ENCODE measurements around the gene UBE2Z.

DNA sequence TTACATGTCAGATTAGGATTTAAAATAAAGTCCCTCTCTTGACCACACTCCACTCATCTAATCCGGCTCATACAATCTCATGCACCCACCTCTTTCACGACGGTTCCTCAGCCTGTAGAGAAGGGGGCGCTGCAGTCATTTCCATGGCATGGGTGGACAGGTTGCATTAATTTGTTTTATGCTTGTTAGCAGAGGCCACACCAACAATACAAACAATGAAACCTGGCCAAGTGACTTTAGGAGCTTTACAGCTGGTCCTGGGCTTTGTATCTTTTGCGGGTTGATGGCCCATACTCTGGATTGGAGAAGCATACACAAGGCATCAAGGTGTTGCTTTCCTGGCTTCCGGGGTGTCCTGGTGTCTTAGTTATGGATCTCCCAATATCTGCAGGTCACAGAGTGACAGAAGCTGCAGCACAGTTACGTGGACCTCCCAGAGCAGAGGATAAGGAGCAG, 46.1 kb downstream of the UBE2Z start:
- TF ChIP-seq, protein P1, sequence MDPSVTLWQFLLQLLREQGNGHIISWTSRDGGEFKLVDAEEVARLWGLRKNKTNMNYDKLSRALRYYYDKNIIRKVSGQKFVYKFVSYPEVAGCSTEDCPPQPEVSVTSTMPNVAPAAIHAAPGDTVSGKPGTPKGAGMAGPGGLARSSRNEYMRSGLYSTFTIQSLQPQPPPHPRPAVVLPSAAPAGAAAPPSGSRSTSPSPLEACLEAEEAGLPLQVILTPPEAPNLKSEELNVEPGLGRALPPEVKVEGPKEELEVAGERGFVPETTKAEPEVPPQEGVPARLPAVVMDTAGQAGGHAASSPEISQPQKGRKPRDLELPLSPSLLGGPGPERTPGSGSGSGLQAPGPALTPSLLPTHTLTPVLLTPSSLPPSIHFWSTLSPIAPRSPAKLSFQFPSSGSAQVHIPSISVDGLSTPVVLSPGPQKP (IDR thresholded peaks at IDR 0.05; ENCODE audit: low read depth, low read length), result no peak
- TF ChIP-seq, protein P2, sequence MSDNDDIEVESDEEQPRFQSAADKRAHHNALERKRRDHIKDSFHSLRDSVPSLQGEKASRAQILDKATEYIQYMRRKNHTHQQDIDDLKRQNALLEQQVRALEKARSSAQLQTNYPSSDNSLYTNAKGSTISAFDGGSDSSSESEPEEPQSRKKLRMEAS (IDR thresholded peaks at IDR 0.05), result peak; percentile 77
- TF ChIP-seq, protein P3, sequence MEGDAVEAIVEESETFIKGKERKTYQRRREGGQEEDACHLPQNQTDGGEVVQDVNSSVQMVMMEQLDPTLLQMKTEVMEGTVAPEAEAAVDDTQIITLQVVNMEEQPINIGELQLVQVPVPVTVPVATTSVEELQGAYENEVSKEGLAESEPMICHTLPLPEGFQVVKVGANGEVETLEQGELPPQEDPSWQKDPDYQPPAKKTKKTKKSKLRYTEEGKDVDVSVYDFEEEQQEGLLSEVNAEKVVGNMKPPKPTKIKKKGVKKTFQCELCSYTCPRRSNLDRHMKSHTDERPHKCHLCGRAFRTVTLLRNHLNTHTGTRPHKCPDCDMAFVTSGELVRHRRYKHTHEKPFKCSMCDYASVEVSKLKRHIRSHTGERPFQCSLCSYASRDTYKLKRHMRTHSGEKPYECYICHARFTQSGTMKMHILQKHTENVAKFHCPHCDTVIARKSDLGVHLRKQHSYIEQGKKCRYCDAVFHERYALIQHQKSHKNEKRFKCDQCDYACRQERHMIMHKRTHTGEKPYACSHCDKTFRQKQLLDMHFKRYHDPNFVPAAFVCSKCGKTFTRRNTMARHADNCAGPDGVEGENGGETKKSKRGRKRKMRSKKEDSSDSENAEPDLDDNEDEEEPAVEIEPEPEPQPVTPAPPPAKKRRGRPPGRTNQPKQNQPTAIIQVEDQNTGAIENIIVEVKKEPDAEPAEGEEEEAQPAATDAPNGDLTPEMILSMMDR (IDR thresholded peaks at IDR 0.05), result peak; percentile 98
- TF ChIP-seq, protein P4, sequence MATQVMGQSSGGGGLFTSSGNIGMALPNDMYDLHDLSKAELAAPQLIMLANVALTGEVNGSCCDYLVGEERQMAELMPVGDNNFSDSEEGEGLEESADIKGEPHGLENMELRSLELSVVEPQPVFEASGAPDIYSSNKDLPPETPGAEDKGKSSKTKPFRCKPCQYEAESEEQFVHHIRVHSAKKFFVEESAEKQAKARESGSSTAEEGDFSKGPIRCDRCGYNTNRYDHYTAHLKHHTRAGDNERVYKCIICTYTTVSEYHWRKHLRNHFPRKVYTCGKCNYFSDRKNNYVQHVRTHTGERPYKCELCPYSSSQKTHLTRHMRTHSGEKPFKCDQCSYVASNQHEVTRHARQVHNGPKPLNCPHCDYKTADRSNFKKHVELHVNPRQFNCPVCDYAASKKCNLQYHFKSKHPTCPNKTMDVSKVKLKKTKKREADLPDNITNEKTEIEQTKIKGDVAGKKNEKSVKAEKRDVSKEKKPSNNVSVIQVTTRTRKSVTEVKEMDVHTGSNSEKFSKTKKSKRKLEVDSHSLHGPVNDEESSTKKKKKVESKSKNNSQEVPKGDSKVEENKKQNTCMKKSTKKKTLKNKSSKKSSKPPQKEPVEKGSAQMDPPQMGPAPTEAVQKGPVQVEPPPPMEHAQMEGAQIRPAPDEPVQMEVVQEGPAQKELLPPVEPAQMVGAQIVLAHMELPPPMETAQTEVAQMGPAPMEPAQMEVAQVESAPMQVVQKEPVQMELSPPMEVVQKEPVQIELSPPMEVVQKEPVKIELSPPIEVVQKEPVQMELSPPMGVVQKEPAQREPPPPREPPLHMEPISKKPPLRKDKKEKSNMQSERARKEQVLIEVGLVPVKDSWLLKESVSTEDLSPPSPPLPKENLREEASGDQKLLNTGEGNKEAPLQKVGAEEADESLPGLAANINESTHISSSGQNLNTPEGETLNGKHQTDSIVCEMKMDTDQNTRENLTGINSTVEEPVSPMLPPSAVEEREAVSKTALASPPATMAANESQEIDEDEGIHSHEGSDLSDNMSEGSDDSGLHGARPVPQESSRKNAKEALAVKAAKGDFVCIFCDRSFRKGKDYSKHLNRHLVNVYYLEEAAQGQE (IDR thresholded peaks at IDR 0.05), result no peak
- no peak for TF ChIP-seq SREBF2 (IDR thresholded peaks at IDR 0.05)
- no peak for TF ChIP-seq MAFK (IDR thresholded peaks at IDR 0.05; ENCODE audit: partially characterized antibody)
- TF ChIP-seq, protein P5, sequence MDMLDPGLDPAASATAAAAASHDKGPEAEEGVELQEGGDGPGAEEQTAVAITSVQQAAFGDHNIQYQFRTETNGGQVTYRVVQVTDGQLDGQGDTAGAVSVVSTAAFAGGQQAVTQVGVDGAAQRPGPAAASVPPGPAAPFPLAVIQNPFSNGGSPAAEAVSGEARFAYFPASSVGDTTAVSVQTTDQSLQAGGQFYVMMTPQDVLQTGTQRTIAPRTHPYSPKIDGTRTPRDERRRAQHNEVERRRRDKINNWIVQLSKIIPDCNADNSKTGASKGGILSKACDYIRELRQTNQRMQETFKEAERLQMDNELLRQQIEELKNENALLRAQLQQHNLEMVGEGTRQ (IDR thresholded peaks at IDR 0.05), result no peak
- TF ChIP-seq POLR2A (IDR thresholded peaks at IDR 0.05; ENCODE audit: low read length), result no peak
- TF ChIP-seq EP300 (IDR thresholded peaks at IDR 0.05), result no peak
- TF ChIP-seq RFX5 (IDR thresholded peaks at IDR 0.05), result no peak
- TF ChIP-seq BHLHE40 (IDR thresholded peaks at IDR 0.05; ENCODE audit: low read depth, low read length), result no peak
